GM18499 (cell line): ENCODE results near the gene CD52.
"Not testable (repeated sequence)": the region's sequence is repeated elsewhere in the genome, so short reads cannot be mapped to it uniquely, and the experiment has no call there.

Experiments used
- ATAC-seq: cut with Tn5 transposase; IDR thresholded peaks from one replicate; pipeline ENCODE4 v1.9.1; 2021; ENCODE audit warnings: moderate number of reproducible peaks; ENCODE audit not compliant: insufficient read depth, unreplicated experiment

CD52 gene

GRCh38 chr1:26283871-26284596 lies 33.7 kb upstream of the CD52 start:
- ATAC-seq = no peak

- ATAC-seq = no peak
These were observed 33.0 kb upstream of the CD52 start for GRCh38 chr1:26284597-26285347.

- no peak for ATAC-seq
These were observed 32.2 kb upstream of the CD52 start for GRCh38 chr1:26285366-26286063.

- no peak for ATAC-seq
These were observed 31.7 kb upstream of the CD52 start for GRCh38 chr1:26286064-26286416.

GRCh38 chr1:26287033-26287711 lies 30.6 kb upstream of the CD52 start:
- no peak for ATAC-seq

- no peak for ATAC-seq
These were observed 29.9 kb upstream of the CD52 start for GRCh38 chr1:26287811-26288210.

- ATAC-seq = no peak
These were observed 29.3 kb upstream of the CD52 start for GRCh38 chr1:26288311-26288941.

- ATAC-seq = no peak
These were observed 28.3 kb upstream of the CD52 start for GRCh38 chr1:26289158-26290059.

- ATAC-seq = no peak
These were observed 27.5 kb upstream of the CD52 start for GRCh38 chr1:26290122-26290881.

GRCh38 chr1:26290882-26291261 lies 26.9 kb upstream of the CD52 start:
- ATAC-seq = no peak

GRCh38 chr1:26291433-26291832 lies 26.3 kb upstream of the CD52 start:
- no peak for ATAC-seq

GRCh38 chr1:26291939-26292338 lies 25.8 kb upstream of the CD52 start:
- no peak for ATAC-seq

GRCh38 chr1:26292735-26293134 lies 25.0 kb upstream of the CD52 start:
- ATAC-seq = not testable (repeated sequence)

- no peak for ATAC-seq
These were observed 23.8 kb upstream of the CD52 start for GRCh38 chr1:26293911-26294463.

GRCh38 chr1:26295194-26296138 lies 22.3 kb upstream of the CD52 start:
- no peak for ATAC-seq

GRCh38 chr1:26296340-26297056 lies 21.3 kb upstream of the CD52 start:
- no peak for ATAC-seq
